WTC11 (cell line): ENCODE data around the gene EDDM13. TPM values are rescaled to one million over a fixed set of nuclear protein-coding genes. Genes with fewer than 3 reads are reported as not detected.

Experiments used
- ATAC-seq: fragments of 200-7000 bp; cut with Tn5 transposase; 2 replicates; pipeline ENCODE4 v1.10.0; 2021; ENCODE audit warnings: mild to moderate bottlenecking, moderate library complexity
- CTCF ChIA-PET: fragments of 300-600 bp; sonication (Branson Sonifier 250); formaldehyde crosslinking; loops from one replicate; lab custom pipeline; 2021; ENCODE audit warnings: antibody characterized with exemption; lab: Charles Lee
- POLR2A ChIA-PET: fragments of 350-600 bp; sonication (Branson Sonifier 250); formaldehyde crosslinking; loops from one replicate; lab custom pipeline; 2021; ENCODE audit warnings: antibody characterized with exemption; lab: Charles Lee
- DNase-seq: peaks from one replicate; pipeline ENCODE4 v3.0.0; 2021; ENCODE audit warnings: low spot score
- H3K27ac Mint-ChIP-seq: 2 replicates; pipeline ENCODE4 v1.8.0; 2021; ENCODE audit warnings: mixed read lengths
- H3K27me3 Mint-ChIP-seq: 2 replicates; pipeline ENCODE4 v1.8.0; 2021; ENCODE audit warnings: low read depth, mild to moderate bottlenecking, moderate library complexity, mixed read lengths
- H3K36me3 Mint-ChIP-seq: 2 replicates; pipeline ENCODE4 v1.8.0; 2021; ENCODE audit warnings: mixed read lengths
- H3K4me1 Mint-ChIP-seq: 2 replicates; pipeline ENCODE4 v1.8.0; 2022; ENCODE audit warnings: mixed read lengths
- H3K4me3 Mint-ChIP-seq: 2 replicates; pipeline ENCODE4 v1.8.0; 2021; ENCODE audit warnings: mild to moderate bottlenecking, moderate library complexity, mixed read lengths
- H3K9me3 Mint-ChIP-seq: 2 replicates; pipeline ENCODE4 v1.8.0; 2021; ENCODE audit warnings: mixed read lengths
- CDX4 ChIP-seq: fragments of 250-450 bp; sonication (Bioruptor Pico); IDR thresholded peaks from 2 replicates; pipeline ENCODE4 v1.9.0; 2021; ENCODE audit warnings: moderate library complexity, mild to moderate bottlenecking, inconsistent platforms, borderline replicate concordance
- CREB1 ChIP-seq: sonication (generic); formaldehyde crosslinking; IDR thresholded peaks from 2 replicates; pipeline ENCODE4 v1.8.0; 2023; ENCODE audit warnings: mild to moderate bottlenecking, missing genetic modification reagents
- CREM ChIP-seq: sonication (generic); formaldehyde crosslinking; IDR thresholded peaks from 2 replicates; pipeline ENCODE4 v1.8.1; 2022; ENCODE audit warnings: mild to moderate bottlenecking, missing genetic modification reagents, moderate library complexity
- ERG ChIP-seq: fragments of 250-450 bp; sonication (Bioruptor Pico); IDR thresholded peaks from 2 replicates; pipeline ENCODE4 v1.8.0; 2021; ENCODE audit warnings: mild to moderate bottlenecking
- FOXP4 ChIP-seq: sonication (generic); formaldehyde crosslinking; IDR thresholded peaks from 2 replicates; pipeline ENCODE4 v1.8.0; 2022; ENCODE audit warnings: mild to moderate bottlenecking, missing genetic modification reagents
- HMGXB4 ChIP-seq: sonication (generic); formaldehyde crosslinking; IDR thresholded peaks from 2 replicates; pipeline ENCODE4 v1.8.1; 2023; ENCODE audit warnings: mild to moderate bottlenecking, moderate library complexity, missing genetic modification reagents
- IRF2 ChIP-seq: sonication (generic); formaldehyde crosslinking; IDR thresholded peaks from 2 replicates; pipeline ENCODE4 v1.8.0; 2022; ENCODE audit warnings: low read depth, missing genetic modification reagents, borderline replicate concordance
- MYBL2 ChIP-seq: sonication (generic); formaldehyde crosslinking; IDR thresholded peaks from 2 replicates; pipeline ENCODE4 v1.8.1; 2023; ENCODE audit warnings: mild to moderate bottlenecking, moderate library complexity, missing genetic modification reagents
- PREB ChIP-seq: sonication (generic); formaldehyde crosslinking; IDR thresholded peaks from 2 replicates; pipeline ENCODE4 v1.8.1; 2022; ENCODE audit warnings: mild to moderate bottlenecking, missing genetic modification reagents, moderate library complexity, borderline replicate concordance
- SMAD3 ChIP-seq: sonication (generic); formaldehyde crosslinking; IDR thresholded peaks from 2 replicates; pipeline ENCODE4 v1.8.0; 2022; ENCODE audit warnings: missing genetic modification reagents, mild to moderate bottlenecking, borderline replicate concordance
- ZBTB43 ChIP-seq: sonication (generic); formaldehyde crosslinking; IDR thresholded peaks from 2 replicates; pipeline ENCODE4 v1.8.1; 2023; ENCODE audit warnings: mild to moderate bottlenecking, missing genetic modification reagents
- ZNF317 ChIP-seq: sonication (generic); formaldehyde crosslinking; IDR thresholded peaks from 2 replicates; pipeline ENCODE4 v1.8.1; 2023; ENCODE audit warnings: low read depth, mild to moderate bottlenecking, moderate library complexity, missing genetic modification reagents, borderline replicate concordance
- ZNF425 ChIP-seq: fragments of 250-450 bp; sonication (Bioruptor Pico); conservative IDR thresholded peaks from 2 replicates; pipeline ENCODE4 v1.9.0; 2021; ENCODE audit warnings: mild to moderate bottlenecking
- ZNF532 ChIP-seq: fragments of 250-450 bp; sonication (Bioruptor Pico); IDR thresholded peaks from 2 replicates; pipeline ENCODE4 v1.9.0; 2021; ENCODE audit warnings: mild to moderate bottlenecking, borderline replicate concordance
- ZSCAN18 ChIP-seq: fragments of 250-450 bp; sonication (Bioruptor Pico); IDR thresholded peaks from 2 replicates; pipeline ENCODE4 v2.1.2; 2022; ENCODE audit warnings: mild to moderate bottlenecking, moderate library complexity
- total RNA-seq: library from RNA; stranded (reverse); gene quantifications from 3 replicates; pipeline ENCODE4 v1.2.3, GENCODE V29; 2021

EDDM13 gene
- total RNA-seq, 1 experiment from 2014 or later = not detected

GRCh38 chr19:56324436-56324835 lies 51.9 kb downstream of the EDDM13 start:
- H3K36me3 Mint-ChIP-seq = peaks cover 4% of the 10 kb centered on the region; the same call in 1 of the 2 replicates
- H3K4me3 Mint-ChIP-seq = no peak overlapping the region
- H3K4me1 Mint-ChIP-seq = no peaks in the 10 kb centered on the region
- ATAC-seq (no peak), DNase-seq (no peak)
- H3K27me3 Mint-ChIP-seq = peaks cover 12% of the 10 kb centered on the region
- CTCF ChIA-PET = no interaction called here
- POLR2A ChIA-PET = no interaction called here
- no peak overlapping the region for H3K27ac Mint-ChIP-seq
- no peak for TF ChIP-seq ZNF317 (CRISPR knock-in tag)
- TF ChIP-seq CREB1 = no peak
- TF ChIP-seq SMAD3 (CRISPR knock-in tag) = no peak
- TF ChIP-seq FOXP4 (CRISPR knock-in tag) = no peak
- TF ChIP-seq CREM = no peak
- no peak for TF ChIP-seq ZSCAN18 (CRISPR knock-in tag)
- no peak for TF ChIP-seq MYBL2
- no peak for TF ChIP-seq ZNF532 (CRISPR knock-in tag)
- no peak for TF ChIP-seq ZNF425 (CRISPR knock-in tag)
- TF ChIP-seq ERG (CRISPR knock-in tag) = no peak
- no peak for TF ChIP-seq ZBTB43 (CRISPR knock-in tag)
- H3K9me3 Mint-ChIP-seq = peaks cover 25% of the 10 kb centered on the region

- Mint-ChIP-seq H3K9me3 (peaks cover 51% of the 10 kb centered on the region), H3K27me3 (peaks cover 10% of the 10 kb centered on the region), H3K27ac (no peak overlapping the region), H3K4me1 (no peaks in the 10 kb centered on the region), H3K4me3 (no peak overlapping the region), H3K36me3 (peaks cover 7% of the 10 kb centered on the region)
- ChIA-PET CTCF (interaction anchor here (0.7 to 3.0 kb wide), 23 partner anchors 14 to 266 kb away, joined by 3 to 57 read pairs (median 6); partner anchors contain the start of genes ZNF444 and ZSCAN5A), POLR2A (no interaction called here)
- TF ChIP-seq IRF2 (no peak), HMGXB4 (CRISPR knock-in tag) (no peak), CDX4 (CRISPR knock-in tag) (no peak), PREB (no peak)
- no peak for ATAC-seq
- DNase-seq = no peak
Measured at GRCh38 chr19:56332695-56333094, 60.1 kb downstream of the EDDM13 start.
